IgD-negative memory B cell (primary cell): Measurements from ENCODE around the gene TP53INP2. TPM values are rescaled to one million over a fixed set of nuclear protein-coding genes. Genes with fewer than 3 reads are reported as not detected.
"Not testable (repeated sequence)": the region's sequence is repeated elsewhere in the genome, so short reads cannot be mapped to it uniquely, and the experiment has no call there.

Experiments used
- H3K27ac Mint-ChIP-seq, 3 donors: one replicate each; pipeline ENCODE4 v1.8.0; 2020 to 2022; ENCODE audit warnings: mild to moderate bottlenecking in 3 of 3, mixed read lengths in 3 of 3, moderate library complexity in 1 of 3
- H3K27me3 Mint-ChIP-seq: one replicate; pipeline ENCODE4 v1.8.0; 2021; ENCODE audit warnings: mixed read lengths
- H3K36me3 Mint-ChIP-seq: one replicate; pipeline ENCODE4 v1.8.0; 2020; ENCODE audit warnings: mild to moderate bottlenecking, mixed read lengths
- H3K4me1 Mint-ChIP-seq, 3 donors: one replicate each; pipeline ENCODE4 v1.8.0; 2020 to 2022; ENCODE audit warnings: mixed read lengths in 3 of 3, mild to moderate bottlenecking in 1 of 3
- H3K4me3 Mint-ChIP-seq, 4 donors: one replicate each; pipeline ENCODE4 v1.8.0; 2020 to 2022; ENCODE audit warnings: mild to moderate bottlenecking in 4 of 4, mixed read lengths in 4 of 4, moderate library complexity in 3 of 4
- H3K9me3 Mint-ChIP-seq, 3 donors: one replicate each; pipeline ENCODE4 v1.8.0; 2020 to 2021; ENCODE audit warnings: mixed read lengths in 3 of 3, mild to moderate bottlenecking in 1 of 3
- polyA plus RNA-seq: library from polyadenylated mRNA; unstranded; fragments of 300-500 nt; fragmentation: Illumina TruSeq; gene quantifications from one replicate; pipeline ENCODE4 v1.2.3, GENCODE V29; 2021

TP53INP2 gene
- polyA plus RNA-seq, result 1.3 TPM

- H3K27ac Mint-ChIP-seq, result peak within 1 kb of the TSS; percentile 97 to 98 (median 98)
- H3K4me3 Mint-ChIP-seq, result peak within 1 kb of the TSS; percentile 89 to 97 (median 92)
- H3K4me1 Mint-ChIP-seq, result peaks cover 11 to 24% (median 15%) of the 10 kb centered on the region in 3 donors
- H3K27me3 Mint-ChIP-seq, result peaks cover 7% of the 10 kb centered on the region
- no peaks in the 10 kb centered on the region for H3K9me3 Mint-ChIP-seq
- no peaks in the 10 kb centered on the region for H3K36me3 Mint-ChIP-seq
Measured at GRCh38 chr20:34704177-34705007, at the start of gene TP53INP2. Gene TP53INP2, plus strand, starts transcription at chr20:34704344. Its CDS starts 4,396 bp downstream, at chr20:34708740.

- H3K4me1 Mint-ChIP-seq, H3K36me3 Mint-ChIP-seq, H3K27ac Mint-ChIP-seq, H3K27me3 Mint-ChIP-seq, H3K4me3 Mint-ChIP-seq, H3K9me3 Mint-ChIP-seq: not testable (repeated sequence)
Measured at GRCh38 chr20:34658654-34659053, 45.5 kb upstream of the TP53INP2 start.

- not testable (repeated sequence) for H3K4me1 Mint-ChIP-seq, H3K27ac Mint-ChIP-seq, H3K36me3 Mint-ChIP-seq, H3K27me3 Mint-ChIP-seq, H3K4me3 Mint-ChIP-seq, H3K9me3 Mint-ChIP-seq
Measured at GRCh38 chr20:34661811-34662210, 42.3 kb upstream of the TP53INP2 start.

GRCh38 chr20:34663213-34663943 lies 40.8 kb upstream of the TP53INP2 start:
- Mint-ChIP-seq H3K36me3 (peaks cover 2% of the 10 kb centered on the region), H3K27me3 (no peaks in the 10 kb centered on the region), H3K4me3 (no peak overlapping the region), H3K9me3 (no peaks in the 10 kb centered on the region), H3K4me1 (peaks cover 3 to 10% (median 6%) of the 10 kb centered on the region in 3 donors), H3K27ac (no peak overlapping the region)

- H3K9me3 Mint-ChIP-seq, H3K4me3 Mint-ChIP-seq, H3K27me3 Mint-ChIP-seq, H3K27ac Mint-ChIP-seq, H3K36me3 Mint-ChIP-seq: not testable (repeated sequence)
- peaks cover 3 to 10% (median 6%) of the 10 kb centered on the region in 3 donors for H3K4me1 Mint-ChIP-seq
Measured at GRCh38 chr20:34664751-34665150, 39.4 kb upstream of the TP53INP2 start.

GRCh38 chr20:34669094-34669493 lies 35.0 kb upstream of the TP53INP2 start:
- Mint-ChIP-seq H3K36me3 (peaks cover 2% of the 10 kb centered on the region), H3K27ac (no peak overlapping the region), H3K27me3 (no peaks in the 10 kb centered on the region), H3K4me1 (peaks cover 0 to 9% (median 1%) of the 10 kb centered on the region in 3 donors), H3K4me3 (no peak overlapping the region), H3K9me3 (no peaks in the 10 kb centered on the region)

GRCh38 chr20:34673412-34673811 lies 30.7 kb upstream of the TP53INP2 start:
- peak overlapping the region in 1 of 4 donors; percentile 24 for H3K4me3 Mint-ChIP-seq
- H3K4me1 Mint-ChIP-seq, result peaks cover 6 to 19% (median 10%) of the 10 kb centered on the region in 3 donors
- H3K27ac Mint-ChIP-seq, result no peak overlapping the region
- no peaks in the 10 kb centered on the region for H3K27me3 Mint-ChIP-seq
- H3K36me3 Mint-ChIP-seq, result peaks cover 2% of the 10 kb centered on the region
- no peaks in the 10 kb centered on the region for H3K9me3 Mint-ChIP-seq

GRCh38 chr20:34675561-34675960 lies 28.6 kb upstream of the TP53INP2 start:
- Mint-ChIP-seq H3K27ac (peak overlapping the region in 1 of 3 donors; percentile 53), H3K36me3 (no peaks in the 10 kb centered on the region), H3K9me3 (no peaks in the 10 kb centered on the region), H3K4me3 (peak overlapping the region in 3 of 4 donors; percentile 62 to 94 (median 77)), H3K4me1 (peaks cover 10 to 19% (median 10%) of the 10 kb centered on the region in 3 donors), H3K27me3 (no peaks in the 10 kb centered on the region)

GRCh38 chr20:34675993-34676641 lies 28.0 kb upstream of the TP53INP2 start:
- Mint-ChIP-seq H3K4me3 (peak overlapping the region; percentile 94 to 100 (median 98)), H3K9me3 (no peaks in the 10 kb centered on the region), H3K36me3 (no peaks in the 10 kb centered on the region), H3K27ac (peak overlapping the region; percentile 85 to 97 (median 89)), H3K4me1 (peaks cover 10 to 18% (median 11%) of the 10 kb centered on the region in 3 donors), H3K27me3 (no peaks in the 10 kb centered on the region)

GRCh38 chr20:34676642-34677373 lies 27.3 kb upstream of the TP53INP2 start, which contains the start of gene PIGU:
Gene PIGU, minus strand, starts transcription at chr20:34677092. Its CDS starts 7 bp downstream, at chr20:34677085.
- peak within 1 kb of the TSS; percentile 94 to 100 (median 98) for H3K4me3 Mint-ChIP-seq
- H3K27ac Mint-ChIP-seq, result peak within 1 kb of the TSS; percentile 85 to 97 (median 89)
- no peaks in the 10 kb centered on the region for H3K36me3 Mint-ChIP-seq
- H3K4me1 Mint-ChIP-seq, result peaks cover 10 to 18% (median 11%) of the 10 kb centered on the region in 3 donors
- no peaks in the 10 kb centered on the region for H3K9me3 Mint-ChIP-seq
- no peaks in the 10 kb centered on the region for H3K27me3 Mint-ChIP-seq

- H3K36me3 Mint-ChIP-seq, result no peaks in the 10 kb centered on the region
- no peaks in the 10 kb centered on the region for H3K27me3 Mint-ChIP-seq
- peak overlapping the region in 1 of 3 donors; percentile 83 for H3K27ac Mint-ChIP-seq
- peaks cover 9 to 10% (median 10%) of the 10 kb centered on the region in 3 donors for H3K4me1 Mint-ChIP-seq
- peak overlapping the region in 2 of 4 donors; percentile 12 to 90 for H3K4me3 Mint-ChIP-seq
- H3K9me3 Mint-ChIP-seq, result no peaks in the 10 kb centered on the region
Measured at GRCh38 chr20:34680586-34681175, 23.5 kb upstream of the TP53INP2 start.

- H3K4me3 Mint-ChIP-seq, result no peak overlapping the region
- H3K27me3 Mint-ChIP-seq, result no peaks in the 10 kb centered on the region
- no peaks in the 10 kb centered on the region for H3K36me3 Mint-ChIP-seq
- H3K4me1 Mint-ChIP-seq, result peaks cover 0 to 4% (median 1%) of the 10 kb centered on the region in 3 donors
- H3K27ac Mint-ChIP-seq, result no peak overlapping the region
- no peaks in the 10 kb centered on the region for H3K9me3 Mint-ChIP-seq
Measured at GRCh38 chr20:34683667-34684066, 20.5 kb upstream of the TP53INP2 start.

GRCh38 chr20:34689486-34689885 lies 14.7 kb upstream of the TP53INP2 start:
- peaks cover 0 to 2% (median 0%) of the 10 kb centered on the region in 3 donors for H3K4me1 Mint-ChIP-seq
- H3K27me3 Mint-ChIP-seq, result no peaks in the 10 kb centered on the region
- no peak overlapping the region for H3K27ac Mint-ChIP-seq
- H3K4me3 Mint-ChIP-seq, result no peak overlapping the region
- no peaks in the 10 kb centered on the region for H3K9me3 Mint-ChIP-seq
- H3K36me3 Mint-ChIP-seq, result no peaks in the 10 kb centered on the region

- no peak overlapping the region for H3K27ac Mint-ChIP-seq
- no peaks in the 10 kb centered on the region for H3K36me3 Mint-ChIP-seq
- H3K9me3 Mint-ChIP-seq, result no peaks in the 10 kb centered on the region
- peaks cover 0 to 2% (median 0%) of the 10 kb centered on the region in 3 donors for H3K4me1 Mint-ChIP-seq
- no peaks in the 10 kb centered on the region for H3K27me3 Mint-ChIP-seq
- no peak overlapping the region for H3K4me3 Mint-ChIP-seq
Measured at GRCh38 chr20:34691838-34692237, 12.3 kb upstream of the TP53INP2 start.
